Measurements from ENCODE around the gene ARID4B.

ARID4B gene

GRCh38 chr1:235156740-235157139 is 171.2 kb downstream of the ARID4B start:
- no peak for DNase-seq

- no peak for DNase-seq
These were observed 171.7 kb downstream of the ARID4B start for GRCh38 chr1:235156265-235156664.

GRCh38 chr1:235152235-235152634 is 175.7 kb downstream of the ARID4B start:
- no peak for DNase-seq

- no peak for DNase-seq
These were observed 176.9 kb downstream of the ARID4B start for GRCh38 chr1:235151033-235151432.

- DNase-seq: no peak
These were observed 178.2 kb downstream of the ARID4B start for GRCh38 chr1:235149824-235150223.

- DNase-seq: no peak
These were observed 180.7 kb downstream of the ARID4B start for GRCh38 chr1:235147269-235147668.

- no peak for DNase-seq
These were observed 182.3 kb downstream of the ARID4B start for GRCh38 chr1:235145639-235146038.

- no peak for DNase-seq
These were observed 185.0 kb downstream of the ARID4B start for GRCh38 chr1:235142991-235143390.

- DNase-seq: no peak
These were observed 188.7 kb downstream of the ARID4B start for GRCh38 chr1:235139315-235139714.

- DNase-seq: no peak
These were observed 189.2 kb downstream of the ARID4B start for GRCh38 chr1:235138821-235139220.

- DNase-seq: no peak
These were observed 191.9 kb downstream of the ARID4B start for GRCh38 chr1:235136111-235136510.

- no peak for DNase-seq
These were observed 193.8 kb downstream of the ARID4B start for GRCh38 chr1:235134171-235134570.

GRCh38 chr1:235133086-235133485 is 194.9 kb downstream of the ARID4B start:
- DNase-seq: no peak

GRCh38 chr1:235131961-235132360 is 196.0 kb downstream of the ARID4B start:
- DNase-seq: no peak

GRCh38 chr1:235130766-235131270 is 197.2 kb downstream of the ARID4B start:
- DNase-seq: no peak

- DNase-seq: no peak
These were observed 198.0 kb downstream of the ARID4B start for GRCh38 chr1:235129774-235130570.

- DNase-seq: peak; percentile 89 to 90
These were observed 199.3 kb downstream of the ARID4B start, which contains the start of gene TOMM20 for GRCh38 chr1:235128456-235129328. Gene TOMM20, minus strand, starts transcription at chr1:235128837. Its CDS starts 122 bp downstream, at chr1:235128715.

GRCh38 chr1:235127732-235128455 is 200.1 kb downstream of the ARID4B start:
- DNase-seq: no peak

- DNase-seq: no peak
These were observed 200.8 kb downstream of the ARID4B start for GRCh38 chr1:235127203-235127602.

GRCh38 chr1:235124665-235125064 is 203.3 kb downstream of the ARID4B start:
- no peak for DNase-seq

- DNase-seq: no peak
These were observed 203.9 kb downstream of the ARID4B start for GRCh38 chr1:235124111-235124510.

GRCh38 chr1:235122348-235122747 is 205.6 kb downstream of the ARID4B start:
- no peak for DNase-seq
